ENCODE results near the gene G0S2.

DNA sequence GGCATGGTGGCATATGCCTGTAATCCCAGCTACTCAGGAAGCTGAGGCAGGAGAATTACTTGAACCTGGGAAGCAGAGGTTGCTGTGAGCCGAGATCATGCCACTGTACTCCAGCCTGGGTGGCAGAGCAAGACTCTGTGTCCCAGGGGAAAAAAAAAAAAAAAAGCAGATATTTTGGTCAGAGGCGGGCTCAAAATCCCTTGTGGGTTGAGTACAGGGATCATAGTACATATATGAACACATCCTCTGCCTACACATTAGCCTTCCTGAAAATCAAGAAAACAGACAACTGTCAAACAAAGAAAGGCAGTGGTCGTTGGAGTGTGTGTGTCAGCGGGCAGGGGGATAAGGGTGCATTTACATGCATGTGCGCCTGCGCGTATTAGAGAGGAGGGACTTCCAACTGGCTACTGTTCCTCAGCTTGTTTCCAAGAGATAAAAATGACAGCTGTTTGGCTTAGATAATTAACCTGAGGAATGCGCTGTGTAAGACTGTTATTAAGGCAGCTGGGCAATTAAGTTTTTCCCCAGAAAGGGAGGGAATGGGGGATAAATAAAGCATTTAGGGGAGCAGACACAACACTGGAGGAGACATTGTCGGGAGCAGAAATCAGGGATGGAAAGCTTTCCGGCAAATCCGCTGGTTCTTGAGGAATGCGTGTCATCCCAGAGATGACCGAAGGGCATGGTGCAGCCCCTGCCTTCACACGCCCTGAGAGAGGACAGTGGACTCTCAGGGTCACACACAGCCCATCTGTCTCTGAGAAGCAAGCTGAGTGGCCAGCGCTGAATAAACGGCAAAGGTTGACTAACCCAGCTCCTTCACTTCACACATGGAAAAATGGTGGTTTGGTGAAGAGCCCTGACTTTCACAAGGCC is 29.4 kb upstream of the G0S2 start:
- TF ChIP-seq, protein P1, sequence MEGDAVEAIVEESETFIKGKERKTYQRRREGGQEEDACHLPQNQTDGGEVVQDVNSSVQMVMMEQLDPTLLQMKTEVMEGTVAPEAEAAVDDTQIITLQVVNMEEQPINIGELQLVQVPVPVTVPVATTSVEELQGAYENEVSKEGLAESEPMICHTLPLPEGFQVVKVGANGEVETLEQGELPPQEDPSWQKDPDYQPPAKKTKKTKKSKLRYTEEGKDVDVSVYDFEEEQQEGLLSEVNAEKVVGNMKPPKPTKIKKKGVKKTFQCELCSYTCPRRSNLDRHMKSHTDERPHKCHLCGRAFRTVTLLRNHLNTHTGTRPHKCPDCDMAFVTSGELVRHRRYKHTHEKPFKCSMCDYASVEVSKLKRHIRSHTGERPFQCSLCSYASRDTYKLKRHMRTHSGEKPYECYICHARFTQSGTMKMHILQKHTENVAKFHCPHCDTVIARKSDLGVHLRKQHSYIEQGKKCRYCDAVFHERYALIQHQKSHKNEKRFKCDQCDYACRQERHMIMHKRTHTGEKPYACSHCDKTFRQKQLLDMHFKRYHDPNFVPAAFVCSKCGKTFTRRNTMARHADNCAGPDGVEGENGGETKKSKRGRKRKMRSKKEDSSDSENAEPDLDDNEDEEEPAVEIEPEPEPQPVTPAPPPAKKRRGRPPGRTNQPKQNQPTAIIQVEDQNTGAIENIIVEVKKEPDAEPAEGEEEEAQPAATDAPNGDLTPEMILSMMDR (conservative IDR thresholded peaks at IDR 0.05), result no peak
- no peak for TF ChIP-seq ZFX (IDR thresholded peaks at IDR 0.05)

Data from C4-2B (cell line).